ENCODE data around the gene LPAR1. TPM values are rescaled to one million over a fixed set of nuclear protein-coding genes. Genes with fewer than 3 reads are reported as not detected.
"Not testable (repeated sequence)": the region's sequence is repeated elsewhere in the genome, so short reads cannot be mapped to it uniquely, and the experiment has no call there.

The LPAR1 gene
- total RNA-seq, 4 donors from 2014 or later, result 21.9 to 55.0 (median 25.9) TPM

DNA sequence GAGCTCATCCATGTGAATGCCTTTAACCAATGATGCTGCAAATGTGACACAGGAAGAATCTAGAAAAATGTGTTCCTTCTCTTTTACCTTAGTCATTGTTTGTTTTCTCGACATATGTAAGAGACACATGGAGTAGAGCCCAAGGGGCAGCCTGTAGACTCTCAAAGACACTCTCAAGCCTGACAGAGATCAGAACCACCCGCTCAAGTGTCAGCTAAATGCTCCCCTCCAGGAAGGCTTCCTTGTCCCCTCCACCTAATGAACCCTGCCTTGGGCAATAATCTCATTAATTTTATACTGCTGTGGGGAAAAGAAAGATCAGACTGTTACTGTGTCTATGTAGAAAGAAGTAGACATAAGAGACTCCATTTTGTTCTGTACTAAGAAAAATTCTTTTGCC, 212.3 kb downstream of the LPAR1 start:
- DNase-seq (ENCODE audit: low spot score in 2 of 2), result no peak
- no peak for TF ChIP-seq POLR2A (IDR thresholded peaks at IDR 0.05)
- TF ChIP-seq, protein P1, sequence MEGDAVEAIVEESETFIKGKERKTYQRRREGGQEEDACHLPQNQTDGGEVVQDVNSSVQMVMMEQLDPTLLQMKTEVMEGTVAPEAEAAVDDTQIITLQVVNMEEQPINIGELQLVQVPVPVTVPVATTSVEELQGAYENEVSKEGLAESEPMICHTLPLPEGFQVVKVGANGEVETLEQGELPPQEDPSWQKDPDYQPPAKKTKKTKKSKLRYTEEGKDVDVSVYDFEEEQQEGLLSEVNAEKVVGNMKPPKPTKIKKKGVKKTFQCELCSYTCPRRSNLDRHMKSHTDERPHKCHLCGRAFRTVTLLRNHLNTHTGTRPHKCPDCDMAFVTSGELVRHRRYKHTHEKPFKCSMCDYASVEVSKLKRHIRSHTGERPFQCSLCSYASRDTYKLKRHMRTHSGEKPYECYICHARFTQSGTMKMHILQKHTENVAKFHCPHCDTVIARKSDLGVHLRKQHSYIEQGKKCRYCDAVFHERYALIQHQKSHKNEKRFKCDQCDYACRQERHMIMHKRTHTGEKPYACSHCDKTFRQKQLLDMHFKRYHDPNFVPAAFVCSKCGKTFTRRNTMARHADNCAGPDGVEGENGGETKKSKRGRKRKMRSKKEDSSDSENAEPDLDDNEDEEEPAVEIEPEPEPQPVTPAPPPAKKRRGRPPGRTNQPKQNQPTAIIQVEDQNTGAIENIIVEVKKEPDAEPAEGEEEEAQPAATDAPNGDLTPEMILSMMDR (IDR thresholded peaks at IDR 0.05), result no peak
- 76 to 90% methylated on average over 2 of the region's 2 CpGs for WGBS, 2 donors
- H3K4me3 ChIP-seq (ENCODE audit: low read depth, poor library complexity, severe bottlenecking), result no peak overlapping the region
- intact Hi-C loops (cut with DNase I; ENCODE audit: low total_unique reads), result no loop called here

DNA sequence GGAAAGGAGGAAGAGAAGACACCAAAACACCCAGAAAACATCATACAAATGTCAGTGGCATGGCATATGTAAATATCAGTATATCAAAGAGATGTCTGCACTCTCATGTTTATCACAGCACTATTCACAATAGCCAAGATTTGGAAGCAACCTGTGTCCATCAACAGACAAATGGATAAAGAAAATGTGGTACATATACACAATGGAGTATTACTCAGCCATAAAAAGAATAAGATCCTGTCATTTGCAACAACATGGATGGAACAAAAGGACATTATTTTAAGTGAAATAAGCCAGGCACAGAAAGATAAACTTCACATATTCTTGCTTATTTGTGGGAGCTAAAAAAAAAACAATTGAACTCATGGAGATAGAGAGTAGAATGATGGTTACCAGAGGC, 213.1 kb downstream of the LPAR1 start:
- H3K4me3 ChIP-seq (ENCODE audit: low read depth, poor library complexity, severe bottlenecking); intact Hi-C loops (cut with DNase I; ENCODE audit: low total_unique reads); DNase-seq (ENCODE audit: low spot score in 2 of 2): not testable (repeated sequence)

All from lower leg skin (tissue), 4 donors.